ENCODE results near the gene GALNT7.

Gene GALNT7

GRCh38 chr4:173262375-173262774 is 93.8 kb downstream of the GALNT7 start:
- no peaks in the 10 kb centered on the region for H3K4me1 ChIP-seq (ENCODE audit: low read length)
- H3K27ac ChIP-seq (ENCODE audit: low read length) = no peak overlapping the region
- H3K27me3 ChIP-seq (ENCODE audit: low read depth, low read length) = no peaks in the 10 kb centered on the region
- no peak overlapping the region for H3K4me3 ChIP-seq (ENCODE audit: low read length)
- no peaks in the 10 kb centered on the region for H3K36me3 ChIP-seq (replicated peaks; ENCODE audit: low read depth, low read length)
- no peaks in the 10 kb centered on the region for H4K20me1 ChIP-seq (ENCODE audit: insufficient read depth, low read length)
- no peak for TF ChIP-seq EZH2phosphoT487 (IDR thresholded peaks at IDR 0.05; ENCODE audit: low read depth)
- H3K9me3 ChIP-seq (ENCODE audit: insufficient read depth, low read length) = no peaks in the 10 kb centered on the region
- H2AFZ ChIP-seq (ENCODE audit: low read depth, low read length) = no peak overlapping the region
- H3K4me2 ChIP-seq (ENCODE audit: low read length) = no peak overlapping the region
- no peaks in the 10 kb centered on the region for H3K79me2 ChIP-seq (ENCODE audit: low read length)
- no peak overlapping the region for H3K9ac ChIP-seq (ENCODE audit: low read length)

- no peaks in the 10 kb centered on the region for H3K79me2 ChIP-seq (ENCODE audit: low read length)
Observed at GRCh38 chr4:173264245-173264644, 95.6 kb downstream of the GALNT7 start.

GRCh38 chr4:173264684-173265185 is 96.1 kb downstream of the GALNT7 start:
- no peaks in the 10 kb centered on the region for H3K27me3 ChIP-seq (ENCODE audit: low read depth, low read length)
- H2AFZ ChIP-seq (ENCODE audit: low read depth, low read length) = no peak overlapping the region
- no peaks in the 10 kb centered on the region for H3K4me1 ChIP-seq (ENCODE audit: low read length)
- no peaks in the 10 kb centered on the region for H3K79me2 ChIP-seq (ENCODE audit: low read length)
- no peaks in the 10 kb centered on the region for H3K9me3 ChIP-seq (ENCODE audit: insufficient read depth, low read length)
- no peak overlapping the region for H3K4me2 ChIP-seq (ENCODE audit: low read length)
- no peak for TF ChIP-seq EZH2phosphoT487 (IDR thresholded peaks at IDR 0.05; ENCODE audit: low read depth)
- H3K4me3 ChIP-seq (ENCODE audit: low read length) = no peak overlapping the region
- 0 out of 2 replicates have a peak, but pooled peaks cover 5% of the 10 kb centered on the region for H4K20me1 ChIP-seq (ENCODE audit: insufficient read depth, low read length)
- H3K27ac ChIP-seq (ENCODE audit: low read length) = no peak overlapping the region
- H3K9ac ChIP-seq (ENCODE audit: low read length) = no peak overlapping the region
- H3K36me3 ChIP-seq (replicated peaks; ENCODE audit: low read depth, low read length) = no peaks in the 10 kb centered on the region

More at GRCh38 chr4:173264245-173264644, 95.6 kb downstream of the GALNT7 start:
- Histone ChIP-seq H3K27me3 (ENCODE audit: low read depth, low read length) (no peaks in the 10 kb centered on the region), H3K9me3 (ENCODE audit: insufficient read depth, low read length) (no peaks in the 10 kb centered on the region), H3K4me2 (ENCODE audit: low read length) (no peak overlapping the region), H3K36me3 (replicated peaks; ENCODE audit: low read depth, low read length) (no peaks in the 10 kb centered on the region), H3K9ac (ENCODE audit: low read length) (no peak overlapping the region), H4K20me1 (ENCODE audit: insufficient read depth, low read length) (0 out of 2 replicates have a peak, but pooled peaks cover 3% of the 10 kb centered on the region), H3K4me1 (ENCODE audit: low read length) (no peaks in the 10 kb centered on the region), H3K27ac (ENCODE audit: low read length) (no peak overlapping the region), H2AFZ (ENCODE audit: low read depth, low read length) (no peak overlapping the region), H3K4me3 (ENCODE audit: low read length) (no peak overlapping the region)
- TF ChIP-seq EZH2phosphoT487 (IDR thresholded peaks at IDR 0.05; ENCODE audit: low read depth) = no peak
- no peak for TF ChIP-seq CTCF (IDR thresholded peaks at IDR 0.05; ENCODE audit: low read depth, low read length)

GRCh38 chr4:173265751-173266150 is 97.1 kb downstream of the GALNT7 start:
- Histone ChIP-seq H3K4me1 (ENCODE audit: low read length) (no peaks in the 10 kb centered on the region), H3K79me2 (ENCODE audit: low read length) (no peaks in the 10 kb centered on the region)
- no peak for TF ChIP-seq EZH2phosphoT487 (IDR thresholded peaks at IDR 0.05; ENCODE audit: low read depth)
- no peak for TF ChIP-seq CTCF (IDR thresholded peaks at IDR 0.05; ENCODE audit: low read depth, low read length)

GRCh38 chr4:173267711-173268110 is 99.1 kb downstream of the GALNT7 start:
- Histone ChIP-seq H3K4me2 (ENCODE audit: low read length) (no peak overlapping the region), H3K27ac (ENCODE audit: low read length) (no peak overlapping the region), H3K4me3 (ENCODE audit: low read length) (no peak overlapping the region), H3K27me3 (ENCODE audit: low read depth, low read length) (no peaks in the 10 kb centered on the region), H3K79me2 (ENCODE audit: low read length) (no peaks in the 10 kb centered on the region), H3K4me1 (ENCODE audit: low read length) (no peaks in the 10 kb centered on the region), H2AFZ (ENCODE audit: low read depth, low read length) (no peak overlapping the region), H3K9ac (ENCODE audit: low read length) (no peak overlapping the region), H4K20me1 (ENCODE audit: insufficient read depth, low read length) (0 out of 2 replicates have a peak, but pooled peaks cover 5% of the 10 kb centered on the region), H3K36me3 (replicated peaks; ENCODE audit: low read depth, low read length) (no peaks in the 10 kb centered on the region), H3K9me3 (ENCODE audit: insufficient read depth, low read length) (no peaks in the 10 kb centered on the region)
- no peak for TF ChIP-seq EZH2phosphoT487 (IDR thresholded peaks at IDR 0.05; ENCODE audit: low read depth)
- TF ChIP-seq CTCF (IDR thresholded peaks at IDR 0.05; ENCODE audit: low read depth, low read length) = no peak

More at GRCh38 chr4:173265751-173266150, 97.1 kb downstream of the GALNT7 start:
- no peak overlapping the region for H3K4me2 ChIP-seq (ENCODE audit: low read length)
- H3K9ac ChIP-seq (ENCODE audit: low read length) = no peak overlapping the region
- H3K27me3 ChIP-seq (ENCODE audit: low read depth, low read length) = no peaks in the 10 kb centered on the region
- no peak overlapping the region for H3K4me3 ChIP-seq (ENCODE audit: low read length)
- H3K9me3 ChIP-seq (ENCODE audit: insufficient read depth, low read length) = no peaks in the 10 kb centered on the region
- 0 out of 2 replicates have a peak, but pooled peaks cover 5% of the 10 kb centered on the region for H4K20me1 ChIP-seq (ENCODE audit: insufficient read depth, low read length)
- H3K36me3 ChIP-seq (replicated peaks; ENCODE audit: low read depth, low read length) = no peaks in the 10 kb centered on the region
- no peak overlapping the region for H2AFZ ChIP-seq (ENCODE audit: low read depth, low read length)
- H3K27ac ChIP-seq (ENCODE audit: low read length) = no peak overlapping the region
